Stimulated activated CD4-positive, alpha-beta T cell treated with anti-CD3 and anti-CD28 coated beads, TNF-alpha, amount 100 ng/mL, for 4 hours (primary cell): Measurements from ENCODE around the gene SRPK3.
A peak's percentile ranks its signal among the peaks of the same experiment; 100 is the strongest.
"Not testable (repeated sequence)": the region's sequence is repeated elsewhere in the genome, so short reads cannot be mapped to it uniquely, and the experiment has no call there.

Experiments
- DNase-seq, 3 experiments: peaks; one replicate each; pipeline ENCODE4 v3.0.0-alpha.2; 2020; ENCODE audit warnings: low read depth in 3 of 3

The SRPK3 gene

GRCh38 chrX:153746359-153746758, 34.5 kb upstream of the SRPK3 start:
- no peak for DNase-seq

GRCh38 chrX:153746991-153747390, 33.9 kb upstream of the SRPK3 start:
- not testable (repeated sequence) for DNase-seq

- not testable (repeated sequence) for DNase-seq
These were observed 31.8 kb upstream of the SRPK3 start for GRCh38 chrX:153749017-153749416.

DNA sequence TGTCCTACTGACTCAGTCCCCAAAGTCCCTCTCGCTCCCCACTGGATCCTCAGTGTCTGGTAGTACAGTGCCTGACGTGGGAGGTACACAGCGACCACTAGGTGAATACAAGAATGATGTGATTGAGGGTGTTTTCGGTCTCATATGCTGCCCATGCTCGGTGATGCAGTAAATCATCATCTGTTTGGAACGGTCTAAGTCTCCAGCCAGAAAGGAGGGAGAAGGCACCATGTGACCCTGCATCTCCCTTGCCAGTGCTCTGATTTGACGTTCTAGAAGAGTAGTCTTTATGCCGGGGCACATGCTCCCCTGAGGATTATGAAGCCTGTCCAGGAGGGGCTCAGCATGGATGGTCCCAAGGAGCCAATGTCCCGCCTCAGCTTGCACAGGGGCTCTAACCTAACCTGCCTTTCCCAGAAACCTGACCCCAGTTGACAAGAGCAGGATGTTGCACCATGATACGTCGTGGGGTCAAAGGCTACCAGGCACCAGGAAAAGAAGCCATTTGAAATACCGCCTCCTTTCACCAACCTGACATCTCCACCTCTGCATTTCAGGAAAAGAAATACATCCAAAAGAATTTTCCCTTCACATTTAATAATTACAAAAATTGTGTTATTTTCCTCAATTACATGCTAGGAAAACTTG, 30.6 kb upstream of the SRPK3 start:
- no peak for DNase-seq

DNA sequence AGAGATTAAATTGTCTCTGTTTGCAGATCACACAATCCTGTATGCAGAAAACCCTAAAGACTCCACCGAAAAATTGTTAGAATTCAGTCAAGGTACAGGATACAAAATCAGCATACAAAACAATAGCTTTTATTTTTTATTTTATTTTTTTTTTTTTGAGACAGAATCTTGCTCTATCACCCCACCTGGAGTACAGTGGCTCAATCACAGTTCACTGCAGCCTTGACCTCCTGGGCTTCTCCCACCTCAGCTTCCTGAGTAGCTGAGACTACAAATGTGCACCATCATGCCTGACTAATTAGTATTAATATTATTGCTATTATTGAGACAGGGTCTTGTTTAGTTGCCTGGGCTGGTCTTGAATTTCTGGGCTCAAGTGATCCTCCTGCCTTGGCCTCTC, 25.7 kb upstream of the SRPK3 start:
- DNase-seq: no peak

DNA sequence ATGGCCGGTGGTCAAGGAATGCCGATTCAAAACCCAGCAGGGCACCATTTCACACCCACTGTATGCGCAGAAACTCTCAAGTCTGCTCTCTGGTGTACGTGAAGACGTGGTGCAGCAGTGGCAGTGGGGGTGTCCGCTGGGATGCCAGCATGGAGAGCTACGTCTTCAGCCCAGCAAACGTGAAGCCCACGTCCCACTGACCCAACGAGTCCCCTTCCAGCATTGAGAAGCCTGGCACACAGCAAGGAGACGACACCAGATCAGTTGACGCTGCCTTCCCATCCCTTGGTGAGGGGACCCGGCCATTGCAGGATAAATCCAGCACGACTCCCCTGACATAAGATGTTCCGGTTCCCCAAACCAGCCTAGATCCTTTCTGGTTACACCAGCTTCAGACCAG, 19.0 kb upstream of the SRPK3 start:
- no peak for DNase-seq

GRCh38 chrX:153762626-153763173, 18.1 kb upstream of the SRPK3 start:
- no peak for DNase-seq

DNA sequence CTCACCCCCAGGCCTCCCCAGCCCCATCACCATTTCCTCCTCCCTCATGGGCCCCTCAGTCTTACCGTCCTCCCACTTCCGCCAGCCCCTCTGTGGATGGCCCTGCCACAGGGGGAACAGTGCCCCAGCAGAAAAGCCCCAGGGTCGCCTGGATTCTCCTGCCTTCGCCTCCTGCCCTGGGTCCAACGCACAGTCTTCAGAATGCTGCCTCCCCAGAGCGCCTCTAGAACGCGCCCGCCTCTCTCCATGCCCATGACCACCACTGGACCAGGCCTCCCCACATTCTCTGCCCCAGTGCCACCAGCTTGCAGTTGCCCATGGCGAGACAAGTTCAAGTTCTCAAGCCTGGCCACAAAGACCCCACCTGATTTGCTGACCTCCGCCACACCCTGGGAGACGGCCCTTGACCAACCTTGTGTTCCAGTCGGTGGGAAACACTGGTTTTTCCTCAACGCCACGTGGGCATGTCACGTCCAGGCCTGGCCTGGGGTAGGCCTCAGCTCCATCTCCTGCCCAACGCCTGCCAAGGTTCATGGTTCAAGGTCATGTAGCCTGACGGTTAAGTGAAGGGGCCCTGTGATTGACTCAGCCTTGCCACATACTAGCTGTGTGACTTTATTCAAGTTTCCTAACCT, 17.4 kb upstream of the SRPK3 start:
- DNase-seq: no peak

GRCh38 chrX:153763989-153764755, 16.7 kb upstream of the SRPK3 start, which contains the start of gene PLXNB3:
Gene PLXNB3, plus strand, starts transcription at chrX:153764249. Its CDS starts 1,287 bp downstream, at chrX:153765536.
- DNase-seq: peak; percentile 52 to 56 (median 52)

DNA sequence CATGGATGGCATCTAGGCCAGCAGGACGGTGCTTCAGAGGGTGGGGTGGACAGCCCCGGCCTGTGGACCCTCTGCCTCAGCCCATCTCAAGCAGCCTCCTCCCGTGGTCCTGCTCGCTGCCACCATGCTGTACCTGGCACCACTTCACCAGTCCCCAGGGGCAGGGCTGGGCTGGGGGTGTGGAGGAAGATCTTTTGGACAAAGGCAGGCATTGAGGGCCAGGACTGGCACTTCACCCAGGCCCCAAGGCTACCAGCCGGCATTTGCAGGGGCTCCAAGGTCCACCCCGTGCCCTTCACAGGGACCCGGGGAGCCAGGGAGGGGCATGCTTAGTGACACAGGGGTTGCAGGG, 16.1 kb upstream of the SRPK3 start:
- DNase-seq: no peak

- DNase-seq: no peak
These were observed 15.4 kb upstream of the SRPK3 start for GRCh38 chrX:153765138-153766079.

DNA sequence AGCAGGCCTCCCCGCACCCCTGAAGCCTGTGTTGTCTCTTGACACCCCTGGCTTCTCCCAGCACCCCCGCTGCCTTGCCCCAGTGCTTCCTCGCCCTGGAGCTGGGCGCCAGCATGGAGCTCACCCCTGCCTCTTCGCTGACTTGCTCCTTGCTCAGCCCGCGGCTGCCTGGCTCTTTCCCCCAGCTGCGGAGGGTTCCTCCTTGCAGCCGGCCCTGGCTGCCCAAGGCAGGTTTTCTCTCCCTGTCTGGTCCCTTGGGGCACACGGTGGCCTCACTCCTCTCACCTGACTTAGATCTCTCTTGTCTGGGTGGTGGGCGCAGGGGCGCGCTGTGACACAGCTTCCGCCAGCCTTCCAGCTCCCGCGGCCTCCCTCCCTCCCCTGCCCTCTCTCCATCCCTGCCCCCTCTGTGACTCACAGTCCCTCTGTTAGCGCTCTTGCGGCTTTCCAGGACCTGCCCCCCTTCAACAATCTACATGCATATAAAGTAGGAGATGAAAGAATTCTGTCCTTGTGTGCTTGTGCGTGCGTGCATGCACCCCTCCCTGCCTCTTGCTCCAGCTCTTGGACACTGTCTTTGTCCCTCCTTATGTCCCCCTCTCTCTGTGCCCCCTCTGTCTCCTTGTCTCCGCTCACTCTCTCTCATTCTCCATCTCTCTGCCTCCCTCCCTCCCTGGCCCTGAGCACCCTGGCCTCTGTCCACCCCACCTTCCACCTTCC, 14.6 kb upstream of the SRPK3 start:
- DNase-seq: no peak

DNA sequence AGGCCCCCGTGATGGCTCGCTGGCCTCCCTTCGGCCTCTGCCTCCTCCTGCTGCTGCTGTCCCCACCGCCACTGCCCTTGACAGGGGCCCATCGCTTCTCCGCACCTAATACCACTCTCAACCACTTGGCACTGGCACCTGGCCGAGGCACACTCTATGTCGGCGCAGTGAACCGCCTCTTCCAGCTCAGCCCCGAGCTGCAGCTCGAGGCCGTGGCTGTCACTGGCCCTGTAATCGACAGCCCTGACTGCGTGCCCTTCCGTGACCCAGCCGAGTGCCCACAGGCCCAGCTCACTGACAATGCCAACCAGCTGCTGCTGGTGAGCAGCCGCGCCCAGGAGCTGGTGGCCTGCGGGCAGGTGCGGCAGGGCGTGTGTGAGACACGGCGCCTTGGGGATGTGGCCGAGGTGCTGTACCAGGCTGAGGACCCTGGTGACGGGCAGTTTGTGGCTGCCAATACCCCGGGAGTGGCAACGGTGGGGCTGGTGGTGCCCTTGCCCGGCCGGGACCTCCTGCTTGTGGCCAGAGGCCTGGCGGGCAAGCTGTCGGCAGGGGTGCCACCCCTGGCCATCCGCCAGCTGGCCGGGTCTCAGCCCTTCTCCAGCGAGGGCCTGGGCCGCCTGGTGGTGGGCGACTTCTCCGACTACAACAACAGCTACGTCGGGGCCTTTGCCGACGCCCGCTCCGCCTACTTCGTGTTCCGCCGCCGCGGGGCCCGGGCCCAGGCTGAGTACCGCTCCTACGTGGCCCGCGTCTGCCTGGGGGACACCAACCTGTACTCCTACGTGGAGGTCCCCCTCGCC, 13.8 kb upstream of the SRPK3 start:
- no peak for DNase-seq

GRCh38 chrX:153767674-153768055, 13.2 kb upstream of the SRPK3 start:
- no peak for DNase-seq

DNA sequence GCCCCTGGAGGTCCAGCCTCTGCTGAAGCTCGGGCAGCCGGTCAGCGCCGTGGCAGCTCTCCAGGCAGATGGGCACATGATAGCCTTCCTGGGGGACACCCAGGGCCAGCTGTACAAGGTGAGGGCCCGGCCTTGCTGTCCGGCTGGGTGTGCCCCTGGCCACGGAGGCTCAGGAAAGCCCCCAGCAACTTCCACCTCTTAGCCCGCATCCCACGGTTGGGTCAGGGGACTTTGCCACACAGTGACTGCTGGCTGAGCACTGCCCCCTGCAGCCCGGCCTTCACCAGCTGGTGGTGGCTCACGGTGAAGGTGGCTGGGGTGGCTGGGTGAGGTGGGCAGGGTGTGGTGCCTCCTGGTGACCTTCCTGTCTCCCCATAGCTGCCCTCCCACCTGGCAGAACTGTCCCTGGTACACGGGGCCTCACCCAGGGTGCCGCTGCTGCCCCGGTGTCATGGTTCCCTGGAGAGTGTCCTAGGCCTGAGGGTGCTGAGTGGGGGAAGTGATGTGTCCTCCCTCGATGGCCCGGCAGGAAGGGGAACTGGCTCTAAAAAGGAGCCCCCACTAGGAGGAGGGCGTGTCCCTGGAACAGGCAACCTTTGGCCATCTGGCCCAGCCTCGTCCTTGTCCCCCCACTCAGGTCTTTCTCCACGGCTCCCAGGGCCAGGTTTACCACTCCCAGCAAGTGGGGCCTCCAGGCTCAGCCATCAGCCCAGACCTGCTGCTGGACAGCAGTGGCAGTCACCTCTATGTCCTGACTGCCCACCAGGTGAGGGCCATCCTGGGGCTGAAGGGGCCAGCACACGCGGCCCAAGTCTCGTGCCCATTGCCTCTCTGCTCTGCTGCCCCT, 12.3 kb upstream of the SRPK3 start:
- no peak for DNase-seq

GRCh38 chrX:153769158-153769864, 11.5 kb upstream of the SRPK3 start:
- DNase-seq: no peak

DNA sequence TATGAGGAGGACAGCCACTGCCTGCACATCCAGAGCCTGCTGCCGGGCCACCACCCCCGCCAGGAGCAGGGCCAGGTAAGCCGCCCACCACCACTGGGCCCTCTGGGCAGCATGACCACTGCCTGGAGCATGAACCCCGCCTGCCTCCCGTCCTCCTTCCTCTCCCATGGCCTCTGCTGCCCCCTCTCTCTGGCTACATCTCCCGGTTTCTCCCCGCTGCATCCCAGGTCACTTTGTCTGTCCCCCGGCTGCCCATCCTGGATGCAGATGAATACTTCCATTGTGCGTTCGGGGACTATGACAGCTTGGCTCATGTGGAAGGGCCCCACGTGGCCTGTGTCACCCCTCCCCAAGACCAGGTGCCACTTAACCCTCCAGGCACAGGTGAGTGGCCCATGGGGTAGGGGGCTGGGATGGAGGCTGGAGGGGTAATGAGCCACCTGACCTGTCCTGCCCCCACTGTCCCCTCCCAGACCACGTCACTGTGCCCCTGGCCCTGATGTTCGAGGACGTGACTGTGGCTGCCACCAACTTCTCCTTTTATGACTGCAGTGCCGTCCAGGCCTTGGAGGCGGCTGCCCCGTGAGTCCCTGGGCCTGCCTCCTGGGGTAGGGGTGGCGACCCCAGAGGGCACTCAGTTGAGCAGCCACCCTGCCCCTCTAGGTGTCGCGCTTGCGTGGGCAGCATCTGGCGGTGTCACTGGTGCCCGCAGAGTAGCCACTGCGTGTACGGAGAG, 10.8 kb upstream of the SRPK3 start:
- DNase-seq: no peak
